K562 treated with DMSO at 1 percent for 12 hours (cell line): Measurements from ENCODE around the gene UGT1A9. TPM values are rescaled to one million over a fixed set of nuclear protein-coding genes. Genes with fewer than 3 reads are reported as not detected.

Experiments
- total RNA-seq: library from RNA; unstranded; fragments of 300-600 nt; gene quantifications from 2 replicates; pipeline ENCODE4 v1.2.3, GENCODE V29; 2022; ENCODE audit not compliant: insufficient read depth

UGT1A9 gene
- not detected in 2 replicates for total RNA-seq

GRCh38 chr2:233671290-233672161 lies at the start of gene UGT1A9:
UGT1A9 (plus strand) TSS chr2:233671898; CDS start chr2:233671935, 37 bp downstream.

DNA sequence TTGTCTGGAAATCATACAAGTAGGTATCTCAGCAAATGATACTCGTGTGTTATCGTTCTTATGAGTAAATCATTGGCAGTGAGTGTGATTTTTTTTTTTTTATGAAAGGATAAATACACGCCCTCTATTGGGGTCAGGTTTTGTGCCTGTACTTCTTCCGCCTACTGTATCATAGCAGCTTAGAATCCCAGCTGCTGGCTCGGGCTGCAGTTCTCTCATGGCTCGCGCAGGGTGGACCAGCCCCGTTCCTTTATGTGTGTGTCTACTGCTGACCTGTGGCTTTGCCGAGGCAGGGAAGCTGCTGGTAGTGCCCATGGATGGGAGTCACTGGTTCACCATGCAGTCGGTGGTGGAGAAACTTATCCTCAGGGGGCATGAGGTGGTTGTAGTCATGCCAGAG lies 35.4 kb upstream of the UGT1A9 start, which contains the start of gene UGT1A10:
Gene UGT1A10, plus strand, starts transcription at position 143 of the 400 bp plus-strand sequence. Its CDS starts 75 bp downstream, at position 218.

DNA sequence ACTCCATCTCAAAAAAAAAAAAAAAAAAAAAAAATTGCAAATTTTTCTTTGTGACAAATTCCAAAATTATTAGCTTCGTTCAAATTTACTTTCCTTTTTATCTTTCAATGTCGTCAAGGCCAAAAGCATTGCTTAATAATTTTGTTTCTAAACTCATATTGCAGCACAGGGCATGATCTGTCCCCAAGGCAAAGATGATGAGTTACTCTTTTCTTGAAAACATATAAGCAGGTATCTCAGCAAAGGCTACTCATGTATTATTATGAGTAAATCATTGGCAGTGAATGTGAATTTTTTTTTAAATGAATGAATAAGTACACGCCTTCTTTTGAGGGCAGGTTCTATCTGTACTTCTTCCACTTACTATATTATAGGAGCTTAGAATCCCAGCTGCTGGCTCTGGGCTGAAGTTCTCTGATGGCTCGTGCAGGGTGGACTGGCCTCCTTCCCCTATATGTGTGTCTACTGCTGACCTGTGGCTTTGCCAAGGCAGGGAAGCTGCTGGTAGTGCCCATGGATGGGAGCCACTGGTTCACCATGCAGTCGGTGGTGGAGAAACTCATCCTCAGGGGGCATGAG lies 9.9 kb downstream of the UGT1A9 start, which contains the start of gene UGT1A7:
Gene UGT1A7, plus strand, starts transcription at position 381 of the 579 bp plus-strand sequence. Its CDS starts 37 bp downstream, at position 418.

GRCh38 chr2:233692648-233693047 lies 20.9 kb downstream of the UGT1A9 start, which contains the start of gene UGT1A6:
UGT1A6 (plus strand) TSS chr2:233692890; CDS start chr2:233693005, 115 bp downstream.

GRCh38 chr2:233712611-233713261 lies 41.0 kb downstream of the UGT1A9 start, which contains the start of gene UGT1A5:
UGT1A5 (plus strand) TSS chr2:233712907; CDS start chr2:233712992, 85 bp downstream.

GRCh38 chr2:233718552-233718951 lies 46.9 kb downstream of the UGT1A9 start, which contains the start of gene UGT1A4:
UGT1A4 (plus strand) TSS chr2:233718736; CDS start chr2:233718821, 85 bp downstream.

GRCh38 chr2:233728723-233729301 lies 57.1 kb downstream of the UGT1A9 start, which contains the start of gene UGT1A3:
UGT1A3 (plus strand) TSS chr2:233729042; CDS start chr2:233729127, 85 bp downstream.

GRCh38 chr2:233760043-233760442 lies 88.3 kb downstream of the UGT1A9 start, which contains the start of gene UGT1A1:
UGT1A1 (plus strand) TSS chr2:233760270; CDS start chr2:233760288, 18 bp downstream.

GRCh38 chr2:233778030-233778429 lies 106.3 kb downstream of the UGT1A9 start, which contains the start of gene MROH2A:
MROH2A (plus strand) TSS chr2:233778330; CDS start chr2:233779359, 1,029 bp downstream.

Other genes starting within 250 kb of the UGT1A9 start
- gene USP40, start 105.1 kb upstream of the UGT1A9 start, total RNA-seq, result 8.2 and 13.2 TPM in 2 replicates
- gene UGT1A8, start 54.3 kb upstream of the UGT1A9 start, total RNA-seq, result not detected in 2 replicates
- gene UGT1A10, start 35.5 kb upstream of the UGT1A9 start, total RNA-seq, result not detected in 2 replicates
- not detected in 2 replicates for gene UGT1A7, start 10.0 kb downstream of the UGT1A9 start, total RNA-seq
- not detected in 2 replicates for gene UGT1A6, start 21.0 kb downstream of the UGT1A9 start, total RNA-seq
- gene UGT1A5, start 41.0 kb downstream of the UGT1A9 start, total RNA-seq, result not detected in 2 replicates
- gene UGT1A4, start 46.8 kb downstream of the UGT1A9 start, total RNA-seq, result not detected in 2 replicates
- gene UGT1A3, start 57.1 kb downstream of the UGT1A9 start, total RNA-seq, result not detected in 2 replicates
- gene UGT1A1, start 88.4 kb downstream of the UGT1A9 start, total RNA-seq, result not detected in 2 replicates
- gene MROH2A, start 106.4 kb downstream of the UGT1A9 start, total RNA-seq, result not detected in 2 replicates
- gene HJURP, start 182.6 kb downstream of the UGT1A9 start, total RNA-seq, result 13.3 and 29.6 TPM in 2 replicates
- not detected in 2 replicates for gene TRPM8, start 245.5 kb downstream of the UGT1A9 start, total RNA-seq